Ascending aorta (tissue), 2 donors: ENCODE measurements around the gene PEX26. TPM values are rescaled to one million over a fixed set of nuclear protein-coding genes. Genes with fewer than 3 reads are reported as not detected.
"Not testable (repeated sequence)": the region's sequence is repeated elsewhere in the genome, so short reads cannot be mapped to it uniquely, and the experiment has no call there.

ENCODE experiments used
- DNase-seq, 2 donors: peaks; one replicate each; pipeline ENCODE4 v3.0.0-alpha.2; 2019; ENCODE audit warnings: low spot score in 2 of 2
- H3K27ac ChIP-seq, 2 donors: fragments of 200-600 bp; sonication (generic); one replicate each; pipeline ENCODE4 v1.5.1; 2016 to 2017; ENCODE audit warnings: mild to moderate bottlenecking in 1 of 2
- H3K27me3 ChIP-seq: fragments of 200-600 bp; sonication (generic); one replicate; pipeline ENCODE4 v1.5.1; 2017
- H3K36me3 ChIP-seq, 2 donors: fragments of 200-600 bp; sonication (generic); one replicate each; pipeline ENCODE4 v1.5.1; 2016
- H3K4me1 ChIP-seq, 2 donors: fragments of 200-600 bp; sonication (generic); one replicate each; pipeline ENCODE4 v1.5.1; 2016 to 2017; ENCODE audit warnings: mild to moderate bottlenecking in 1 of 2
- H3K4me3 ChIP-seq, 2 donors: fragments of 200-600 bp; sonication (generic); one replicate each; pipeline ENCODE4 v1.5.1; 2016 to 2017; ENCODE audit warnings: mild to moderate bottlenecking in 1 of 2
- H3K9me3 ChIP-seq, 2 donors: fragments of 200-600 bp; sonication (generic); one replicate each; pipeline ENCODE4 v1.5.1; 2016
- CTCF ChIP-seq, 3 experiments: fragments of 200-600 bp in 2 of 3; fragments of 450-650 bp in 1 of 3; sonication (generic) in 2 of 3; IDR thresholded peaks; one replicate each; pipeline ENCODE4 v1.5.1; 2016 to 2019; ENCODE audit warnings: antibody characterized with exemption in 3 of 3, mild to moderate bottlenecking in 1 of 3, moderate library complexity in 1 of 3
- intact Hi-C: fragments of 100-400 bp; cut with DNase I; formaldehyde crosslinking; loops from one replicate; pipeline ENCODE4 v1.15.1; 2023
- total RNA-seq: library from RNA; depleted of rRNA; stranded (reverse); fragments of >200 nt; gene quantifications from one replicate; pipeline ENCODE4 v1.1.0, GENCODE V29; 2016

The PEX26 gene
- total RNA-seq, 1 donor from 2014 or later, result 38.1 TPM

GRCh38 chr22:18033204-18033998 is 44.4 kb upstream of the PEX26 start:
- Histone ChIP-seq H3K27me3 (no peaks in the 10 kb centered on the region), H3K4me1 (peaks cover 0 to 10% of the 10 kb centered on the region in 2 donors), H3K9me3 (no peaks in the 10 kb centered on the region), H3K27ac (peak overlapping the region; percentile 67 to 68), H3K4me3 (no peak overlapping the region), H3K36me3 (no peaks in the 10 kb centered on the region)
- no peak for DNase-seq
- intact Hi-C loops, result no loop called here
- peak in 1 of 3 experiments; percentile 9 for TF ChIP-seq CTCF (IDR thresholded peaks at IDR 0.05)

GRCh38 chr22:18034076-18034475 is 43.7 kb upstream of the PEX26 start:
- DNase-seq, result no peak
- intact Hi-C loops, result no loop called here
- Histone ChIP-seq H3K9me3 (no peaks in the 10 kb centered on the region), H3K36me3 (no peaks in the 10 kb centered on the region), H3K4me1 (peaks cover 0 to 10% of the 10 kb centered on the region in 2 donors), H3K27me3 (no peaks in the 10 kb centered on the region), H3K27ac (peak overlapping the region; percentile 67 to 68), H3K4me3 (no peak overlapping the region)
- TF ChIP-seq CTCF (IDR thresholded peaks at IDR 0.05), result no peak

GRCh38 chr22:18035751-18036150 is 42.0 kb upstream of the PEX26 start:
- Histone ChIP-seq H3K27me3 (no peaks in the 10 kb centered on the region), H3K36me3 (no peaks in the 10 kb centered on the region), H3K27ac (no peak overlapping the region), H3K4me1 (peaks cover 0 to 10% of the 10 kb centered on the region in 2 donors), H3K4me3 (no peak overlapping the region), H3K9me3 (no peaks in the 10 kb centered on the region)
- intact Hi-C loops, result no loop called here
- TF ChIP-seq CTCF (IDR thresholded peaks at IDR 0.05), result no peak
- DNase-seq, result no peak

- DNase-seq, H3K27ac ChIP-seq, H3K27me3 ChIP-seq, H3K4me3 ChIP-seq, intact Hi-C loops, H3K36me3 ChIP-seq, H3K9me3 ChIP-seq: not testable (repeated sequence)
- peaks cover 3 to 12% of the 10 kb centered on the region in 2 donors for H3K4me1 ChIP-seq
Measured at GRCh38 chr22:18040898-18041297, 36.9 kb upstream of the PEX26 start.

GRCh38 chr22:18042685-18043084 is 35.1 kb upstream of the PEX26 start:
- Histone ChIP-seq H3K4me3 (no peak overlapping the region), H3K4me1 (peaks cover 3 to 12% of the 10 kb centered on the region in 2 donors), H3K27me3 (no peaks in the 10 kb centered on the region), H3K27ac (no peak overlapping the region), H3K36me3 (no peaks in the 10 kb centered on the region), H3K9me3 (no peaks in the 10 kb centered on the region)
- DNase-seq, result no peak
- TF ChIP-seq CTCF (IDR thresholded peaks at IDR 0.05), result no peak
- intact Hi-C loops, result no loop called here

GRCh38 chr22:18044548-18045271 is 33.1 kb upstream of the PEX26 start:
- Histone ChIP-seq H3K27me3 (no peaks in the 10 kb centered on the region), H3K27ac (peak overlapping the region; percentile 72 to 78), H3K4me1 (peaks cover 3 to 12% of the 10 kb centered on the region in 2 donors), H3K4me3 (no peak overlapping the region), H3K9me3 (no peaks in the 10 kb centered on the region), H3K36me3 (no peaks in the 10 kb centered on the region)
- no peak for TF ChIP-seq CTCF (IDR thresholded peaks at IDR 0.05)
- intact Hi-C loops, result no loop called here
- peak in 1 of 2 donors; percentile 72 for DNase-seq
